B cell (primary cell): Measurements from ENCODE around the gene ULK4.

Experiments used
- EZH2 ChIP-seq: IDR thresholded peaks from 2 replicates; pipeline ENCODE4 v1.6.1; 2012; ENCODE audit warnings: borderline replicate concordance, low read depth, mild to moderate bottlenecking, moderate library complexity, low read length; ENCODE audit not compliant: insufficient read depth, poor library complexity, severe bottlenecking
- TF ChIP-seq, protein P1 (sequence below): fragments of 200-600 bp; IDR thresholded peaks from one replicate; pipeline ENCODE4 v1.8.0; 2022; ENCODE audit warnings: antibody characterized with exemption, mild to moderate bottlenecking

DNA sequence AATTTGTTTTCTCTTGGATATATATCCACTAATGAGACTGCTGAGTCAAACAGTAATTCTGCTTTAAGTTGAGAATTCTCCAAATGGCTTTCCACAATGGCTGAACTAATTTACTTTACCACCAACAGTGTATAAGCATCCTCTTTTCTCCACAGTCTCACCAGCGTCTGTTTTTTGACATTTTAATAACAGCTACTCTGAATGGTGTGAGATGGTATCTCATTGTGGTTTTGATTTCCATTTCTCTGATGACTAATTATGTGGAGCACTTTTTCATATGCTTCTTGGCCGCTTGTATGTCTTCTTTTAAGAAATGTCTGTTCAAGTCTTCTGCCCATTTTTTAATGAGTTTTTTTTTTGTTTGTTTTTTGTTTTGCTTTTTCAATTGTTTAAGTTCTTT lies 556.4 kb downstream of the ULK4 start:
- TF ChIP-seq, protein P1, sequence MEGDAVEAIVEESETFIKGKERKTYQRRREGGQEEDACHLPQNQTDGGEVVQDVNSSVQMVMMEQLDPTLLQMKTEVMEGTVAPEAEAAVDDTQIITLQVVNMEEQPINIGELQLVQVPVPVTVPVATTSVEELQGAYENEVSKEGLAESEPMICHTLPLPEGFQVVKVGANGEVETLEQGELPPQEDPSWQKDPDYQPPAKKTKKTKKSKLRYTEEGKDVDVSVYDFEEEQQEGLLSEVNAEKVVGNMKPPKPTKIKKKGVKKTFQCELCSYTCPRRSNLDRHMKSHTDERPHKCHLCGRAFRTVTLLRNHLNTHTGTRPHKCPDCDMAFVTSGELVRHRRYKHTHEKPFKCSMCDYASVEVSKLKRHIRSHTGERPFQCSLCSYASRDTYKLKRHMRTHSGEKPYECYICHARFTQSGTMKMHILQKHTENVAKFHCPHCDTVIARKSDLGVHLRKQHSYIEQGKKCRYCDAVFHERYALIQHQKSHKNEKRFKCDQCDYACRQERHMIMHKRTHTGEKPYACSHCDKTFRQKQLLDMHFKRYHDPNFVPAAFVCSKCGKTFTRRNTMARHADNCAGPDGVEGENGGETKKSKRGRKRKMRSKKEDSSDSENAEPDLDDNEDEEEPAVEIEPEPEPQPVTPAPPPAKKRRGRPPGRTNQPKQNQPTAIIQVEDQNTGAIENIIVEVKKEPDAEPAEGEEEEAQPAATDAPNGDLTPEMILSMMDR: no peak
- TF ChIP-seq EZH2: no peak
